Fibroblast of skin of left biceps (primary cell): Measurements from ENCODE around the gene HCFC1.

Source experiments
- DNase-seq, 2 experiments: peaks; one replicate each; pipeline ENCODE4 v3.0.0-alpha.2; 2013; ENCODE audit warnings: low read depth in 2 of 2

The HCFC1 gene

GRCh38 chrX:153974003-153974725 is 2.5 kb upstream of the HCFC1 start:
- no peak for DNase-seq

GRCh38 chrX:153973127-153974002 is 1.7 kb upstream of the HCFC1 start:
- DNase-seq: no peak

GRCh38 chrX:153972368-153973126 is 929 bp upstream of the HCFC1 start, which contains the start of gene TMEM187:
TMEM187 (plus strand) TSS chrX:153972754; CDS start chrX:153982063, 9,309 bp downstream.
- DNase-seq: peak; percentile 67 to 69

GRCh38 chrX:153971124-153971449 is 531 bp downstream of the HCFC1 start:
- peak; percentile 60 to 62 for DNase-seq

- DNase-seq: no peak
These were observed 1.1 kb downstream of the HCFC1 start for GRCh38 chrX:153970357-153971123.

GRCh38 chrX:153969904-153970356 is 1.7 kb downstream of the HCFC1 start:
- no peak for DNase-seq

GRCh38 chrX:153969125-153969903 is 2.3 kb downstream of the HCFC1 start:
- DNase-seq: no peak

GRCh38 chrX:153968754-153969124 is 2.9 kb downstream of the HCFC1 start:
- DNase-seq: no peak

GRCh38 chrX:153968255-153968654 is 3.4 kb downstream of the HCFC1 start:
- DNase-seq: no peak

GRCh38 chrX:153967536-153968224 is 3.9 kb downstream of the HCFC1 start:
- DNase-seq: no peak

GRCh38 chrX:153966841-153967535 is 4.6 kb downstream of the HCFC1 start:
- no peak for DNase-seq

GRCh38 chrX:153966283-153966688 is 5.3 kb downstream of the HCFC1 start:
- DNase-seq: no peak

- DNase-seq: no peak
These were observed 6.2 kb downstream of the HCFC1 start for GRCh38 chrX:153965406-153965805.

- DNase-seq: no peak
These were observed 7.5 kb downstream of the HCFC1 start for GRCh38 chrX:153964105-153964504.

- no peak for DNase-seq
These were observed 8.1 kb downstream of the HCFC1 start for GRCh38 chrX:153963546-153963945.

GRCh38 chrX:153961292-153961691 is 10.3 kb downstream of the HCFC1 start:
- no peak for DNase-seq

GRCh38 chrX:153960786-153961185 is 10.8 kb downstream of the HCFC1 start:
- no peak for DNase-seq

- no peak for DNase-seq
These were observed 11.5 kb downstream of the HCFC1 start for GRCh38 chrX:153960077-153960476.

GRCh38 chrX:153959649-153960048 is 12.0 kb downstream of the HCFC1 start:
- DNase-seq: no peak
